CD4-positive, alpha-beta T cell (primary cell): ENCODE data around the gene STAMBPL1. TPM values are rescaled to one million over a fixed set of nuclear protein-coding genes. Genes with fewer than 3 reads are reported as not detected.

Experiments used
- ATAC-seq: fragments of 200-7000 bp; cut with Tn5 transposase; one replicate; pipeline ENCODE4 v1.10.0; 2022; ENCODE audit warnings: mild to moderate bottlenecking; ENCODE audit not compliant: poor library complexity
- CTCF ChIA-PET: fragments of 350-600 bp; sonication (Branson Sonifier 250); formaldehyde crosslinking; loops from one replicate; lab custom pipeline; 2021; ENCODE audit warnings: antibody characterized with exemption, inconsistent platforms; lab: Charles Lee
- POLR2A ChIA-PET: fragments of 350-600 bp; sonication (Branson Sonifier 250); formaldehyde crosslinking; loops from one replicate; lab custom pipeline; 2021; ENCODE audit warnings: antibody characterized with exemption, inconsistent platforms; lab: Charles Lee
- DNase-seq, 14 experiments: peaks; one replicate each; pipeline ENCODE4 v3.0.0-alpha.2; 2013 to 2020; ENCODE audit warnings: mixed read lengths in 2 of 14
- H3K27ac ChIP-seq, 2 donors: one replicate each; pipeline versions ENCODE4 v1.5.1 to v1.7.0; 2013; ENCODE audit warnings: low read length in 2 of 2, low read depth in 1 of 2, mild to moderate bottlenecking in 1 of 2
- H3K27me3 ChIP-seq, 2 experiments: 1 replicate in 1 of 2; 2 replicates in 1 of 2; pipeline versions ENCODE4 v1.6.1 to v1.7.0; 2013; ENCODE audit warnings: low read length in 2 of 2, control low read depth in 1 of 2, mild to moderate bottlenecking in 1 of 2, moderate library complexity in 1 of 2; ENCODE audit not compliant: insufficient read depth in 2 of 2, control insufficient read depth in 1 of 2
- H3K36me3 ChIP-seq: one replicate; pipeline ENCODE4 v1.6.1; 2013; ENCODE audit warnings: low read length, control low read depth; ENCODE audit not compliant: insufficient read depth
- H3K4me1 ChIP-seq: one replicate; pipeline ENCODE4 v1.6.1; 2013; ENCODE audit warnings: low read length, control low read depth; ENCODE audit not compliant: insufficient read depth
- H3K4me3 ChIP-seq: one replicate; pipeline ENCODE4 v1.5.1; 2013; ENCODE audit warnings: mild to moderate bottlenecking, low read length, moderate library complexity
- H3K9me3 ChIP-seq, 2 experiments: 1 replicate in 1 of 2; 2 replicates in 1 of 2; pipeline versions ENCODE4 v1.6.1 to v1.7.0; 2013; ENCODE audit warnings: low read length in 2 of 2, mild to moderate bottlenecking in 2 of 2, control low read depth in 1 of 2, moderate library complexity in 1 of 2; ENCODE audit not compliant: control insufficient read depth in 1 of 2, insufficient read depth in 1 of 2
- H3K27ac Mint-ChIP-seq: one replicate; pipeline ENCODE4 v1.8.0; 2020; ENCODE audit warnings: mixed read lengths
- H3K27me3 Mint-ChIP-seq: one replicate; pipeline ENCODE4 v1.8.0; 2021; ENCODE audit warnings: mixed read lengths
- H3K36me3 Mint-ChIP-seq: one replicate; pipeline ENCODE4 v1.8.0; 2021; ENCODE audit warnings: low read depth, mixed read lengths
- H3K4me1 Mint-ChIP-seq: one replicate; pipeline ENCODE4 v1.8.0; 2021; ENCODE audit warnings: low read depth, mixed read lengths
- H3K4me3 Mint-ChIP-seq: one replicate; pipeline ENCODE4 v1.8.0; 2020; ENCODE audit warnings: mild to moderate bottlenecking, mixed read lengths
- H3K9me3 Mint-ChIP-seq: one replicate; pipeline ENCODE4 v1.8.0; 2020; ENCODE audit warnings: mixed read lengths
- intact Hi-C, 2 experiments: fragments of 100-400 bp; cut with DNase I in 1 of 2; cut with micrococcal nuclease in 1 of 2; formaldehyde crosslinking; loops; one replicate each; pipeline versions ENCODE4 v1.15.1 to v1.9.0; 2023 to 2025; cut with DNase I, micrococcal nuclease
- total RNA-seq, 174 experiments: library from RNA in 2 of 174; stranded (reverse) in 2 of 174; gene quantifications; one replicate each; pipeline ENCODE4 v1.2.3 and lab custom pipeline; 2021 to 2026
- TF ChIP-seq, protein P1 (sequence below): fragments of 200-600 bp; IDR thresholded peaks from one replicate; pipeline ENCODE4 v1.8.0; 2022; ENCODE audit warnings: antibody characterized with exemption, mild to moderate bottlenecking

The STAMBPL1 gene
- total RNA-seq, 2 experiments from 2014 or later: 23.7 to 26.7 TPM

DNA sequence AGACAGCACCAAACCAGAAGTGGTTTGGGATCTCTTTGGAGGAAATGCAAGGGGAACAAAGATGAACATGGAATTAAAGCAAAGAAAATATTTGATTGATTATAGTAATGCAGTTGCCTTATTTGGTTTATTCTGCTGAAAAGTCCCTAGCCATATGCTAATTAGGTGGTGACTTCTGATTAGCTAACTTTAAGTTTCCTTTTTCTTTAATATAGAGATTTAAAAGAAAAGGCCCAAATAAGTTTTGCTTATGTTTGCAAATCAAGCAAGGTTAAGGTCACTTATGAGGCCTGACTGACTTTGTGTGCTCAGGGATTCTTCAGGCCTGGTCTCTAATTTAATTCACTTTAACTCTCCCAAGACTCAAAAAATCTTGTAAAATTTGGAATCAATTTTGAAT, 22.2 kb upstream of the STAMBPL1 start:
- no peaks in the 10 kb centered on the region for H3K36me3 ChIP-seq
- Mint-ChIP-seq H3K4me1 (no peaks in the 10 kb centered on the region), H3K36me3 (no peaks in the 10 kb centered on the region), H3K27me3 (no peaks in the 10 kb centered on the region), H3K27ac (no peak overlapping the region), H3K4me3 (no peak overlapping the region), H3K9me3 (no peaks in the 10 kb centered on the region)
- intact Hi-C loops: no loop called here
- ChIA-PET POLR2A (interaction anchor here (0.7 kb wide), 1 partner anchor 779 kb away, joined by 3 read pairs; no protein-coding TSS in a partner anchor), CTCF (interaction anchor here (1.0 kb wide), 1 partner anchor 22 kb away, joined by 3 read pairs; no protein-coding TSS in a partner anchor)
- no peak overlapping the region for H3K27ac ChIP-seq
- no peaks in the 10 kb centered on the region for H3K4me1 ChIP-seq
- TF ChIP-seq, protein P1, sequence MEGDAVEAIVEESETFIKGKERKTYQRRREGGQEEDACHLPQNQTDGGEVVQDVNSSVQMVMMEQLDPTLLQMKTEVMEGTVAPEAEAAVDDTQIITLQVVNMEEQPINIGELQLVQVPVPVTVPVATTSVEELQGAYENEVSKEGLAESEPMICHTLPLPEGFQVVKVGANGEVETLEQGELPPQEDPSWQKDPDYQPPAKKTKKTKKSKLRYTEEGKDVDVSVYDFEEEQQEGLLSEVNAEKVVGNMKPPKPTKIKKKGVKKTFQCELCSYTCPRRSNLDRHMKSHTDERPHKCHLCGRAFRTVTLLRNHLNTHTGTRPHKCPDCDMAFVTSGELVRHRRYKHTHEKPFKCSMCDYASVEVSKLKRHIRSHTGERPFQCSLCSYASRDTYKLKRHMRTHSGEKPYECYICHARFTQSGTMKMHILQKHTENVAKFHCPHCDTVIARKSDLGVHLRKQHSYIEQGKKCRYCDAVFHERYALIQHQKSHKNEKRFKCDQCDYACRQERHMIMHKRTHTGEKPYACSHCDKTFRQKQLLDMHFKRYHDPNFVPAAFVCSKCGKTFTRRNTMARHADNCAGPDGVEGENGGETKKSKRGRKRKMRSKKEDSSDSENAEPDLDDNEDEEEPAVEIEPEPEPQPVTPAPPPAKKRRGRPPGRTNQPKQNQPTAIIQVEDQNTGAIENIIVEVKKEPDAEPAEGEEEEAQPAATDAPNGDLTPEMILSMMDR: no peak
- no peaks in the 10 kb centered on the region for H3K27me3 ChIP-seq
- no peaks in the 10 kb centered on the region for H3K9me3 ChIP-seq
- H3K4me3 ChIP-seq: no peak overlapping the region
- ATAC-seq (no peak), DNase-seq (no peak)

DNA sequence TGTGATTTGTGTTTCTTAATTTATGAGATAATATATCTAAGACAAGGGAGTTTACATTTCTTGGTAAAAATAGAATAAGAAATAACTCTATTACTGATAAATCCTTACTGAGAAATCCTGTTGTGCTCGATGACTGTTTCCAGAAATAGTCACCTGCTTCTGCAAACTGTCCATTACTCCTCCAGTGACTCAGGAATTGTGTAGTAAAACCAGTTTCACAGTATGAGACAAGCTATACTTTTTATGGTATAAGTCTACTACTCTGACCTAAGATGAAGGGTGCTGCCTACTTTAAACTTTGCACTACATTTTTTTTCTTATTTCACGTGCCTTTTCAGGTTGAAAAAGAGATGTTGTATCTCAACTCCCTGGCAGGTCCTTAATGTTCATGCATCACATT, 21.6 kb upstream of the STAMBPL1 start:
- no peaks in the 10 kb centered on the region for H3K36me3 Mint-ChIP-seq
- Histone ChIP-seq H3K36me3 (no peaks in the 10 kb centered on the region), H3K4me3 (no peak overlapping the region), H3K9me3 (no peaks in the 10 kb centered on the region), H3K27ac (no peak overlapping the region), H3K27me3 (no peaks in the 10 kb centered on the region), H3K4me1 (no peaks in the 10 kb centered on the region)
- CTCF ChIA-PET: interaction anchor here (1.0 kb wide), 1 partner anchor 23 kb away, joined by 3 read pairs; no protein-coding TSS in a partner anchor
- no peaks in the 10 kb centered on the region for H3K4me1 Mint-ChIP-seq
- TF ChIP-seq, protein P1: no peak
- POLR2A ChIA-PET: interaction anchor here (0.7 kb wide), 1 partner anchor 780 kb away, joined by 3 read pairs; no protein-coding TSS in a partner anchor
- DNase-seq (peak in 1 of 14 experiments; percentile 34), ATAC-seq (no peak)
- no peak overlapping the region for H3K27ac Mint-ChIP-seq
- H3K9me3 Mint-ChIP-seq: no peaks in the 10 kb centered on the region
- intact Hi-C loops: no loop called here
- H3K4me3 Mint-ChIP-seq: no peak overlapping the region
- no peaks in the 10 kb centered on the region for H3K27me3 Mint-ChIP-seq

DNA sequence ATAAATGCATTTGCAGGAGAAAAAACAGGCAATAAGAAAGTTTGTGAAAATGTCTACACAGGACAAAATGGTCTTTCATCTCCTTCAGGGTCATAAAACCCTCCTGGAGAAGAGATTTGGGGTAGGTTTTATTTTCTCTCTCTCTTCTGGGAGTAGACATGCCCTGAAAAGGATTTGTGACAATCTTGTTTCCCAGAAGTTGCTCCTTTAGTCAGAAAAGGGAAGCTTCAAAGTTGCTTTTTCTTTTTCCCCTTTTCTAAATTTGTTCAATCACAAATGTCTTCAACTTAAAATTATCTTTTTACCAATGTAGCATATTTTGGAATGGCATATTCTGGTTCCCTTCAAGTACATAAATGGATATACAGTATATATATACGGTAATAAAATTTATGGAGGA, 19.0 kb upstream of the STAMBPL1 start:
- TF ChIP-seq, protein P1: no peak
- POLR2A ChIA-PET: interaction anchor here (1.3 kb wide), 1 partner anchor 19 kb away, joined by 4 read pairs; the partner anchor contains the start of gene STAMBPL1
- H3K4me3 ChIP-seq: no peak overlapping the region
- no peaks in the 10 kb centered on the region for H3K9me3 ChIP-seq
- ATAC-seq (no peak), DNase-seq (no peak)
- no peaks in the 10 kb centered on the region for H3K27me3 Mint-ChIP-seq
- intact Hi-C loops: loop anchor here in 1 of 2 experiments (10.0 kb wide), 1 partner anchor 166 kb away; no protein-coding TSS in a partner anchor
- no peaks in the 10 kb centered on the region for H3K36me3 ChIP-seq
- no peak overlapping the region for H3K27ac ChIP-seq
- H3K9me3 Mint-ChIP-seq: no peaks in the 10 kb centered on the region
- H3K36me3 Mint-ChIP-seq: no peaks in the 10 kb centered on the region
- CTCF ChIA-PET: no interaction called here
- H3K4me1 Mint-ChIP-seq: no peaks in the 10 kb centered on the region
- H3K27ac Mint-ChIP-seq: no peak overlapping the region
- H3K4me1 ChIP-seq: no peaks in the 10 kb centered on the region
- no peak overlapping the region for H3K4me3 Mint-ChIP-seq
- no peaks in the 10 kb centered on the region for H3K27me3 ChIP-seq
